ENCODE measurements around the gene GFRA4. TPM values are rescaled to one million over a fixed set of nuclear protein-coding genes. Genes with fewer than 3 reads are reported as not detected.

The GFRA4 gene
- polyA plus RNA-seq, 1 of the 3 experiments (the other 2 are of a cell fraction) = not detected

- no peaks in the 10 kb centered on the region for H3K79me2 ChIP-seq (ENCODE audit: insufficient read depth)
- ChIA-PET POLR2A (no interaction called here), CTCF (interaction anchor here (1.3 kb wide), 1 partner anchor 11 kb away, joined by 3 read pairs; no protein-coding TSS in a partner anchor)
- no peaks in the 10 kb centered on the region for H3K27me3 ChIP-seq (ENCODE audit: insufficient read depth)
- H3K36me3 ChIP-seq (replicated peaks in 1 of 2; ENCODE audit: control insufficient read depth in 1 of 2, insufficient read depth in 2 of 2, low read length in 1 of 2) = peaks cover 0 to 2% of the 10 kb centered on the region in 2 experiments
- no peak overlapping the region for H3K4me3 ChIP-seq (ENCODE audit: low read depth in 2 of 2, low read length in 1 of 2)
- H4K20me1 ChIP-seq (ENCODE audit: insufficient read depth) = no peaks in the 10 kb centered on the region
- no peaks in the 10 kb centered on the region for H3F3A ChIP-seq (replicated peaks; ENCODE audit: insufficient read depth)
- H3K4me1 ChIP-seq (ENCODE audit: control insufficient read depth in 1 of 2, insufficient read depth in 2 of 2, low read depth in 1 of 2, low read length in 1 of 2) = no peaks in the 10 kb centered on the region
- TF ChIP-seq EP300 (IDR thresholded peaks at IDR 0.05; ENCODE audit: borderline replicate concordance in 1 of 2, low read depth in 1 of 2, low read length in 1 of 2) (no peak), EZH2phosphoT487 (IDR thresholded peaks at IDR 0.05; ENCODE audit: borderline replicate concordance, low read depth) (no peak), FOSL2 (IDR thresholded peaks at IDR 0.05; ENCODE audit: borderline replicate concordance, low read depth) (no peak), FOXM1 (IDR thresholded peaks at IDR 0.05; ENCODE audit: low read depth) (no peak), POLR2AphosphoS5 (IDR thresholded peaks at IDR 0.05; ENCODE audit: low read depth, low read length) (no peak), YY1 (IDR thresholded peaks at IDR 0.05; ENCODE audit: low read depth) (no peak), NFIC (IDR thresholded peaks at IDR 0.05; ENCODE audit: borderline replicate concordance) (no peak), RFX5 (IDR thresholded peaks at IDR 0.05; ENCODE audit: low read length) (no peak), JUND (IDR thresholded peaks at IDR 0.05) (no peak), MAX (IDR thresholded peaks at IDR 0.05; ENCODE audit: low read depth) (no peak), TEAD4 (IDR thresholded peaks at IDR 0.05; ENCODE audit: borderline replicate concordance, insufficient read depth) (no peak)
- H3K9me3 ChIP-seq = no peaks in the 10 kb centered on the region
- H3K9ac ChIP-seq = no peak overlapping the region
- no peak overlapping the region for H3K4me2 ChIP-seq
- H3K9me2 ChIP-seq = no peaks in the 10 kb centered on the region
- DNase-seq = no peak
- H2AFZ ChIP-seq (ENCODE audit: low read depth) = no peak overlapping the region
- H3K27ac ChIP-seq (ENCODE audit: low read depth in 2 of 2, low read length in 1 of 2) = no peak overlapping the region
- 98% methylated on average over 8 of the region's 8 CpGs for WGBS (ENCODE audit: low lambda C conversion rate)
These were observed 32.8 kb downstream of the GFRA4 start for GRCh38 chr20:3630429-3630828.

- Histone ChIP-seq H3F3A (replicated peaks; ENCODE audit: insufficient read depth) (no peaks in the 10 kb centered on the region), H3K9me3 (no peaks in the 10 kb centered on the region), H3K27me3 (ENCODE audit: insufficient read depth) (no peaks in the 10 kb centered on the region), H3K4me3 (ENCODE audit: low read depth in 2 of 2, low read length in 1 of 2) (no peak overlapping the region), H3K4me1 (ENCODE audit: control insufficient read depth in 1 of 2, insufficient read depth in 2 of 2, low read depth in 1 of 2, low read length in 1 of 2) (no peaks in the 10 kb centered on the region), H4K20me1 (ENCODE audit: insufficient read depth) (no peaks in the 10 kb centered on the region), H3K27ac (ENCODE audit: low read depth in 2 of 2, low read length in 1 of 2) (no peak overlapping the region), H3K4me2 (no peak overlapping the region), H2AFZ (ENCODE audit: low read depth) (no peak overlapping the region), H3K79me2 (ENCODE audit: insufficient read depth) (no peaks in the 10 kb centered on the region), H3K36me3 (replicated peaks in 1 of 2; ENCODE audit: control insufficient read depth in 1 of 2, insufficient read depth in 2 of 2, low read length in 1 of 2) (peaks cover 0 to 2% of the 10 kb centered on the region in 2 experiments), H3K9ac (no peak overlapping the region), H3K9me2 (no peaks in the 10 kb centered on the region)
- TF ChIP-seq FOXM1 (IDR thresholded peaks at IDR 0.05; ENCODE audit: low read depth) = no peak
- no peak for TF ChIP-seq GATA2 (CRISPR knock-in tag; IDR thresholded peaks at IDR 0.05)
- no peak for TF ChIP-seq TCF12 (IDR thresholded peaks at IDR 0.05)
- TF ChIP-seq PBX3 (IDR thresholded peaks at IDR 0.05) = no peak
- TF ChIP-seq IRF3 (IDR thresholded peaks at IDR 0.05; ENCODE audit: low read depth, low read length) = no peak
- no peak for TF ChIP-seq RCOR1 (IDR thresholded peaks at IDR 0.05; ENCODE audit: low read length)
- no peak for TF ChIP-seq REST (IDR thresholded peaks at IDR 0.05; ENCODE audit: low read depth, low read length)
- no peak for DNase-seq
- CTCF ChIA-PET = no interaction called here
- WGBS (ENCODE audit: low lambda C conversion rate) = 91% methylated on average over 2 of the region's 2 CpGs
- POLR2A ChIA-PET = no interaction called here
These were observed 33.3 kb downstream of the GFRA4 start for GRCh38 chr20:3629893-3630292.
